C4-2B (cell line): ENCODE results near the gene AP3S2.

Experiments used
- ZFX ChIP-seq: fragments of 450-650 bp; IDR thresholded peaks from 2 replicates; pipeline ENCODE4 v1.6.1; 2017
- TF ChIP-seq, protein P1 (sequence below): fragments of 450-650 bp; conservative IDR thresholded peaks from 2 replicates; pipeline ENCODE4 v1.5.1; 2017; ENCODE audit warnings: mild to moderate bottlenecking

DNA sequence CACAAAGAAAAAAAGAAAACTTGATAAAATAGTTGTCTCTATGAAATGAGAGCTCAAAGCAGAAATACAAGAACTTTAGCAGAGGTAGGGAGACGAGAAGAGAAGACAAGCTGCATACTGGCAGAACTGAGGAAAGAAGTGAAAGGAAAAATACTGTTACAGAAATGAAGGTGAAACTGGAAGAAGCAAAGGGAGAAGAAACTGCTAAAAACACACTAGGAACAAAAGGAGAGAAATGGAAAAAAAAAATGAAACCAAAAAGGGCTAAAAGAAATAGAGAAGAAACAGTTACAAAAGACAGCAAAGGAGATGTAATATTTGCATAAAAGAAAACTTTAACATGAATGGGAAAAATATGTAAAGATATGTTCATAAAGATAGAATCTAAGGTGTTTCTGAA is 51.8 kb downstream of the AP3S2 start:
- TF ChIP-seq, protein P1, sequence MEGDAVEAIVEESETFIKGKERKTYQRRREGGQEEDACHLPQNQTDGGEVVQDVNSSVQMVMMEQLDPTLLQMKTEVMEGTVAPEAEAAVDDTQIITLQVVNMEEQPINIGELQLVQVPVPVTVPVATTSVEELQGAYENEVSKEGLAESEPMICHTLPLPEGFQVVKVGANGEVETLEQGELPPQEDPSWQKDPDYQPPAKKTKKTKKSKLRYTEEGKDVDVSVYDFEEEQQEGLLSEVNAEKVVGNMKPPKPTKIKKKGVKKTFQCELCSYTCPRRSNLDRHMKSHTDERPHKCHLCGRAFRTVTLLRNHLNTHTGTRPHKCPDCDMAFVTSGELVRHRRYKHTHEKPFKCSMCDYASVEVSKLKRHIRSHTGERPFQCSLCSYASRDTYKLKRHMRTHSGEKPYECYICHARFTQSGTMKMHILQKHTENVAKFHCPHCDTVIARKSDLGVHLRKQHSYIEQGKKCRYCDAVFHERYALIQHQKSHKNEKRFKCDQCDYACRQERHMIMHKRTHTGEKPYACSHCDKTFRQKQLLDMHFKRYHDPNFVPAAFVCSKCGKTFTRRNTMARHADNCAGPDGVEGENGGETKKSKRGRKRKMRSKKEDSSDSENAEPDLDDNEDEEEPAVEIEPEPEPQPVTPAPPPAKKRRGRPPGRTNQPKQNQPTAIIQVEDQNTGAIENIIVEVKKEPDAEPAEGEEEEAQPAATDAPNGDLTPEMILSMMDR = no peak
- no peak for TF ChIP-seq ZFX
